ENCODE measurements around the gene CLEC4M.

CLEC4M gene, protein sequence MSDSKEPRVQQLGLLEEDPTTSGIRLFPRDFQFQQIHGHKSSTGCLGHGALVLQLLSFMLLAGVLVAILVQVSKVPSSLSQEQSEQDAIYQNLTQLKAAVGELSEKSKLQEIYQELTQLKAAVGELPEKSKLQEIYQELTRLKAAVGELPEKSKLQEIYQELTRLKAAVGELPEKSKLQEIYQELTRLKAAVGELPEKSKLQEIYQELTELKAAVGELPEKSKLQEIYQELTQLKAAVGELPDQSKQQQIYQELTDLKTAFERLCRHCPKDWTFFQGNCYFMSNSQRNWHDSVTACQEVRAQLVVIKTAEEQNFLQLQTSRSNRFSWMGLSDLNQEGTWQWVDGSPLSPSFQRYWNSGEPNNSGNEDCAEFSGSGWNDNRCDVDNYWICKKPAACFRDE

DNA sequence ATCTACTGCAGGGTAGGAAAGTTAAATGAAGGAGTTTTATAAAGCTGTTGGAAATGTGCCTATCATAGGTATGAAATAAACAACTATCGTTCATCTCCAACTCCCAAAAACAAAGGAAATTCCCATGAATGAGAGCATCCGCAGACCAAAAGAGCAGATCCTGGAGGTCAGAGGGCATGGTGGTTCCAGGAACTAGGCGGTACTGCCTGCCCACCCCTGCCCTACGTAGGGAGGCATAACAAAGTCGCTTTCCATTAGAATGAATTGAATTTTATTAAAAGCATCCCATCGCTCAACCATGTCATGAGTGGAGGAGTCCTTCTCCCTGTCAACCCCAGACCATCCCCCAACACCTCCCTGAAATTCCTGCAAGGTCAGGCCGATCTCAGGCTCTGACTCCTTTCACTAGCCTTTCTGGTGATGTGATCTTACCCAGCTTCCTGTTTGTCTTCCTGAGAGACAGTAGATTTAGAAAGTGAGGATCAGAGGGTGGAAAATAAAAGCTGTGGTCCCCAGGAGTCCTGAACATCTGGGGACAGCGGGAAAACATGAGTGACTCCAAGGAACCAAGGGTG is at the start of gene CLEC4M:
CLEC4M (plus strand) TSS at position 525 of the 575 bp plus-strand sequence; CDS start at position 549, 24 bp downstream.
- Histone ChIP-seq H3K27me3 (ENCODE audit: control insufficient read depth, insufficient read depth, low read length) (no peaks in the 10 kb centered on the region), H3K9ac (ENCODE audit: low read length) (no peak within 1 kb of the TSS), H3K4me3 (ENCODE audit: low read length) (no peak within 1 kb of the TSS), H3K4me1 (ENCODE audit: control insufficient read depth, insufficient read depth, low read length) (no peaks in the 10 kb centered on the region), H3K36me3 (ENCODE audit: control insufficient read depth, insufficient read depth, low read length) (no peaks in the 10 kb centered on the region), H3K27ac (ENCODE audit: low read depth, low read length) (no peak within 1 kb of the TSS)

GRCh38 chr19:7715671-7716070 is 47.4 kb upstream of the CLEC4M start:
- H3K4me3 ChIP-seq (ENCODE audit: low read length), result no peak overlapping the region
- H3K36me3 ChIP-seq (ENCODE audit: control insufficient read depth, insufficient read depth, low read length), result no peaks in the 10 kb centered on the region
- no peak overlapping the region for H3K27ac ChIP-seq (ENCODE audit: low read depth, low read length)
- H3K4me1 ChIP-seq (ENCODE audit: control insufficient read depth, insufficient read depth, low read length), result no peaks in the 10 kb centered on the region
- H3K9ac ChIP-seq (ENCODE audit: low read length), result no peak overlapping the region
- H3K27me3 ChIP-seq (ENCODE audit: control insufficient read depth, insufficient read depth, low read length), result no peaks in the 10 kb centered on the region

DNA sequence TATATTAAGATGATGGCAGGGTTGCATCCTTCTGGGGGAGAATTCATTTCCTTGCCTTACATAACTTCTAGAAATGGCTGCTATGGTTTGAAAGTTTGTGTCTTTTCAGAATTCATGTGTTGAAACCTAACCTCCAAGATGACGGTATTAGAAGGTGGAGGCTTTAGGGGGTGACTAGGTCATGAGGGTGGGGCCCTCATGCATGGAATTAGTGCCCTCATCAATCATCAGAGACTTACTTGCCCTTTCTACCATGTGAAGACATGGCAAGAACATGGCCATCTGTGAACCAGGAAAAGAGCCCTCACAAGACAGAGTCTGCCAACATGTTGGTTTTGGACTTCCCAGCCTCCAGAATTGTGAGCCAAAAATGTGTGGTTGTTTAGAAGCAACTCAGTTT is 46.3 kb upstream of the CLEC4M start:
- H3K36me3 ChIP-seq (ENCODE audit: control insufficient read depth, insufficient read depth, low read length), result no peaks in the 10 kb centered on the region
- H3K9ac ChIP-seq (ENCODE audit: low read length), result no peak overlapping the region
- H3K4me3 ChIP-seq (ENCODE audit: low read length), result no peak overlapping the region
- no peaks in the 10 kb centered on the region for H3K4me1 ChIP-seq (ENCODE audit: control insufficient read depth, insufficient read depth, low read length)
- H3K27ac ChIP-seq (ENCODE audit: low read depth, low read length), result no peak overlapping the region
- H3K27me3 ChIP-seq (ENCODE audit: control insufficient read depth, insufficient read depth, low read length), result no peaks in the 10 kb centered on the region

GRCh38 chr19:7718668-7719067 is 44.4 kb upstream of the CLEC4M start:
- Histone ChIP-seq H3K36me3 (ENCODE audit: control insufficient read depth, insufficient read depth, low read length) (no peaks in the 10 kb centered on the region), H3K4me3 (ENCODE audit: low read length) (no peak overlapping the region), H3K9ac (ENCODE audit: low read length) (no peak overlapping the region), H3K4me1 (ENCODE audit: control insufficient read depth, insufficient read depth, low read length) (no peaks in the 10 kb centered on the region), H3K27me3 (ENCODE audit: control insufficient read depth, insufficient read depth, low read length) (no peaks in the 10 kb centered on the region), H3K27ac (ENCODE audit: low read depth, low read length) (no peak overlapping the region)

DNA sequence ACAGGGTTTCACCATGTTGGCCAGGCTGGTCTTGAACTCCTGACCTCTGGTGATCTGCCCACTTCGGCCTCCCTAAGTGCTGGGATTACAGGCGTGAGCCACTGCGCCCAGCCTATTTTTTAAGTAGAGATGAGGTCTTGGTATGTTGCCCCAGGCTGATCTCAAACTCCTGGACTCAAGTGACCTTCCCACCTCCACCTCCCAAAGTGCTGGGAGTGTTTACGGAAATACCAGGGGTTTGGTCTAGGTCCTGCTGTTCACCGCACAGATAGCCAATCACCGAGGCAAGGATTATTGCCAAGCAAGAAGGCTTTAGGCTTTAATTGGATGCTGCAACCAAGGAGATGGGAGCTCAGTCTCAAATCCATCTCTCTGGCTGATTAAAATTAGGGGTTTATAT is 42.7 kb upstream of the CLEC4M start:
- H3K4me3 ChIP-seq (ENCODE audit: low read length), result no peak overlapping the region
- no peaks in the 10 kb centered on the region for H3K4me1 ChIP-seq (ENCODE audit: control insufficient read depth, insufficient read depth, low read length)
- H3K27ac ChIP-seq (ENCODE audit: low read depth, low read length), result no peak overlapping the region
- no peaks in the 10 kb centered on the region for H3K27me3 ChIP-seq (ENCODE audit: control insufficient read depth, insufficient read depth, low read length)
- H3K9ac ChIP-seq (ENCODE audit: low read length), result no peak overlapping the region
- no peaks in the 10 kb centered on the region for H3K36me3 ChIP-seq (ENCODE audit: control insufficient read depth, insufficient read depth, low read length)

- H3K4me3 ChIP-seq (ENCODE audit: low read length), result no peak overlapping the region
- no peak overlapping the region for H3K27ac ChIP-seq (ENCODE audit: low read depth, low read length)
- H3K27me3 ChIP-seq (ENCODE audit: control insufficient read depth, insufficient read depth, low read length), result no peaks in the 10 kb centered on the region
- no peak overlapping the region for H3K9ac ChIP-seq (ENCODE audit: low read length)
- no peaks in the 10 kb centered on the region for H3K4me1 ChIP-seq (ENCODE audit: control insufficient read depth, insufficient read depth, low read length)
- H3K36me3 ChIP-seq (ENCODE audit: control insufficient read depth, insufficient read depth, low read length), result no peaks in the 10 kb centered on the region
These were observed 40.8 kb upstream of the CLEC4M start for GRCh38 chr19:7722231-7722651.

GRCh38 chr19:7725791-7726190 is 37.3 kb upstream of the CLEC4M start:
- Histone ChIP-seq H3K4me1 (ENCODE audit: control insufficient read depth, insufficient read depth, low read length) (no peaks in the 10 kb centered on the region), H3K27ac (ENCODE audit: low read depth, low read length) (no peak overlapping the region), H3K27me3 (ENCODE audit: control insufficient read depth, insufficient read depth, low read length) (peaks cover 9% of the 10 kb centered on the region), H3K36me3 (ENCODE audit: control insufficient read depth, insufficient read depth, low read length) (no peaks in the 10 kb centered on the region), H3K4me3 (ENCODE audit: low read length) (no peak overlapping the region), H3K9ac (ENCODE audit: low read length) (no peak overlapping the region)

GRCh38 chr19:7729211-7729610 is 33.8 kb upstream of the CLEC4M start:
- Histone ChIP-seq H3K4me3 (ENCODE audit: low read length) (no peak overlapping the region), H3K27me3 (ENCODE audit: control insufficient read depth, insufficient read depth, low read length) (peaks cover 16% of the 10 kb centered on the region), H3K27ac (ENCODE audit: low read depth, low read length) (no peak overlapping the region), H3K9ac (ENCODE audit: low read length) (no peak overlapping the region), H3K36me3 (ENCODE audit: control insufficient read depth, insufficient read depth, low read length) (no peaks in the 10 kb centered on the region), H3K4me1 (ENCODE audit: control insufficient read depth, insufficient read depth, low read length) (no peaks in the 10 kb centered on the region)

- Histone ChIP-seq H3K4me1 (ENCODE audit: control insufficient read depth, insufficient read depth, low read length) (no peaks in the 10 kb centered on the region), H3K36me3 (ENCODE audit: control insufficient read depth, insufficient read depth, low read length) (no peaks in the 10 kb centered on the region), H3K27me3 (ENCODE audit: control insufficient read depth, insufficient read depth, low read length) (peaks cover 16% of the 10 kb centered on the region), H3K4me3 (ENCODE audit: low read length) (no peak overlapping the region), H3K9ac (ENCODE audit: low read length) (no peak overlapping the region), H3K27ac (ENCODE audit: low read depth, low read length) (no peak overlapping the region)
These were observed 33.2 kb upstream of the CLEC4M start for GRCh38 chr19:7729831-7730285.

DNA sequence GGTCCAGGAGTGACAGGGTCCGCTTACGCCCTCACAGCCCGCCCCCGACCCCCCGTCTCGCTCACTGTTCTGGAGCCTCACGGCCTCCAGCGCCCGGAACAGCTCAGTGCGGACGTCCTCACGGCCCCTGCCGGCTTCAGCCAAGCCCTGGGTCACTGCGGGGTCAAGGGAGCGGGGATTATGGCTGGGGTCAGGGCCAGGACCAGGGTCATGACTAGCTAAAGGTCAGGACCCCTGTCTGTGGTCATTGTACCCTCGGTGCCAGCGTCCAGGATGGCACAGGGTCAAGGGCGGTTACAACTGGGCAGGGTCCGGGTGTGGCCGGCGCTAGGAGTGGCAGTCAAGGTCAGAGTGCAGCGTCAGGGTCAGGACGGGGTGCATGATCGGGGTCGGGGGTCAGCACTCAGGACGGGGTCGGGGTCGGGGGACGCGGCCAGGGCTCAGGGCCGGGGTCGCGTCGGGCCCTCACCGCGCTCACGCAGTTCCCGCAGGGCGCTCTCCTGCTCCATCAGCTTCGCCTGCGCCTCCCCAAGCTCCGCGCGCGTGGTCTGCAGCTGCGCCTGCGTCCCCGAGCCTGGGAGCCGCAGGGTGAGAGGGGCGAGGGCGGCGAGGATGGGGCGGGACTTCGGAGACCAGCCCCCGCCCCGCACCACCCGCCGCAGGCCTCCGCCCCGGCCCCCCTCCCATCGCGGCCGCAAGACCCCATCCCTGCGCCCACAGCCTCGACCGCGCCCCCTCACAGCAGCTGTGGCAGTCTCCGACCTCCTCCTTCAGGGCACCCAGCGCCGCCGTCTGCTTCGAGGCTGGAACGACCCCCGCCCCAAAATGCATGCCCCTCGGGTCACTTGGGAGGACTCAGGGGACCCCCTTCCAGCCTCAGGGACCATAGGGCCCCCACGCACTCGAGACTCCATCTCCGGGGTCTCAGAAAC is 32.5 kb upstream of the CLEC4M start:
- Histone ChIP-seq H3K27me3 (ENCODE audit: control insufficient read depth, insufficient read depth, low read length) (peaks cover 16% of the 10 kb centered on the region), H3K36me3 (ENCODE audit: control insufficient read depth, insufficient read depth, low read length) (no peaks in the 10 kb centered on the region), H3K4me3 (ENCODE audit: low read length) (no peak overlapping the region), H3K27ac (ENCODE audit: low read depth, low read length) (no peak overlapping the region), H3K4me1 (ENCODE audit: control insufficient read depth, insufficient read depth, low read length) (no peaks in the 10 kb centered on the region), H3K9ac (ENCODE audit: low read length) (no peak overlapping the region)

GRCh38 chr19:7731218-7731595 is 31.8 kb upstream of the CLEC4M start:
- no peak overlapping the region for H3K27ac ChIP-seq (ENCODE audit: low read depth, low read length)
- no peak overlapping the region for H3K4me3 ChIP-seq (ENCODE audit: low read length)
- no peak overlapping the region for H3K9ac ChIP-seq (ENCODE audit: low read length)
- no peaks in the 10 kb centered on the region for H3K4me1 ChIP-seq (ENCODE audit: control insufficient read depth, insufficient read depth, low read length)
- H3K36me3 ChIP-seq (ENCODE audit: control insufficient read depth, insufficient read depth, low read length), result no peaks in the 10 kb centered on the region
- H3K27me3 ChIP-seq (ENCODE audit: control insufficient read depth, insufficient read depth, low read length), result peaks cover 16% of the 10 kb centered on the region

- Histone ChIP-seq H3K36me3 (ENCODE audit: control insufficient read depth, insufficient read depth, low read length) (no peaks in the 10 kb centered on the region), H3K27ac (ENCODE audit: low read depth, low read length) (no peak overlapping the region), H3K9ac (ENCODE audit: low read length) (no peak overlapping the region), H3K4me1 (ENCODE audit: control insufficient read depth, insufficient read depth, low read length) (no peaks in the 10 kb centered on the region), H3K4me3 (ENCODE audit: low read length) (no peak overlapping the region), H3K27me3 (ENCODE audit: control insufficient read depth, insufficient read depth, low read length) (peaks cover 16% of the 10 kb centered on the region)
These were observed 31.4 kb upstream of the CLEC4M start for GRCh38 chr19:7731615-7732014.
